HG03457 (cell line): Measurements from ENCODE around the gene ARHGAP30.
"Not testable (repeated sequence)": the region's sequence is repeated elsewhere in the genome, so short reads cannot be mapped to it uniquely, and the experiment has no call there.

Experiments
- ATAC-seq: cut with Tn5 transposase; IDR thresholded peaks from one replicate; pipeline ENCODE4 v1.9.1; 2021; ENCODE audit warnings: moderate number of reproducible peaks; ENCODE audit not compliant: unreplicated experiment

Gene ARHGAP30

GRCh38 chr1:161069731-161070270 is at the start of gene ARHGAP30:
Gene ARHGAP30, minus strand, starts transcription at chr1:161069891. Its CDS starts 267 bp downstream, at chr1:161069624.
- peak; percentile 58 for ATAC-seq

- ATAC-seq, result peak; percentile 56
Observed at GRCh38 chr1:161117759-161118581, 48.3 kb upstream of the ARHGAP30 start, which contains the start of the genes NIT1 and PFDN2. Gene NIT1, plus strand, starts transcription at chr1:161118105. Its CDS starts 72 bp downstream, at chr1:161118177. Gene PFDN2, minus strand, starts transcription at chr1:161118037. Its CDS starts 11 bp downstream, at chr1:161118026.

GRCh38 chr1:161115961-161116360 is 46.3 kb upstream of the ARHGAP30 start:
- ATAC-seq, result not testable (repeated sequence)

- no peak for ATAC-seq
Observed at GRCh38 chr1:161115132-161115711, 45.5 kb upstream of the ARHGAP30 start.

- ATAC-seq, result no peak
Observed at GRCh38 chr1:161114556-161114955, 44.9 kb upstream of the ARHGAP30 start.

GRCh38 chr1:161113915-161114314 is 44.2 kb upstream of the ARHGAP30 start:
- no peak for ATAC-seq

- ATAC-seq, result no peak
Observed at GRCh38 chr1:161111527-161111926, 41.8 kb upstream of the ARHGAP30 start.

GRCh38 chr1:161111117-161111516 is 41.4 kb upstream of the ARHGAP30 start:
- ATAC-seq, result no peak

GRCh38 chr1:161106431-161106830 is 36.7 kb upstream of the ARHGAP30 start:
- no peak for ATAC-seq

GRCh38 chr1:161100556-161100955 is 30.9 kb upstream of the ARHGAP30 start:
- ATAC-seq, result no peak

GRCh38 chr1:161099090-161099802 is 29.6 kb upstream of the ARHGAP30 start:
- no peak for ATAC-seq

- ATAC-seq, result no peak
Observed at GRCh38 chr1:161098210-161099068, 28.7 kb upstream of the ARHGAP30 start, which contains the start of gene KLHDC9. Gene KLHDC9, plus strand, starts transcription at chr1:161098361. Its CDS starts 175 bp downstream, at chr1:161098536.

- ATAC-seq, result no peak
Observed at GRCh38 chr1:161096530-161096929, 26.8 kb upstream of the ARHGAP30 start.

- ATAC-seq, result no peak
Observed at GRCh38 chr1:161096015-161096414, 26.3 kb upstream of the ARHGAP30 start.

- ATAC-seq, result no peak
Observed at GRCh38 chr1:161095230-161095629, 25.5 kb upstream of the ARHGAP30 start.

- no peak for ATAC-seq
Observed at GRCh38 chr1:161094481-161094880, 24.8 kb upstream of the ARHGAP30 start.

GRCh38 chr1:161092621-161093028 is 22.9 kb upstream of the ARHGAP30 start:
- ATAC-seq, result no peak

- no peak for ATAC-seq
Observed at GRCh38 chr1:161091796-161092507, 22.3 kb upstream of the ARHGAP30 start.

GRCh38 chr1:161091093-161091492 is 21.4 kb upstream of the ARHGAP30 start:
- ATAC-seq, result no peak
